Measurements from ENCODE around the gene C10orf71.

GRCh38 chr10:49364051-49364450 is 65.1 kb downstream of the C10orf71 start:
- TF ChIP-seq RAD21 (IDR thresholded peaks at IDR 0.05; ENCODE audit: low read depth) (no peak), CTCF (IDR thresholded peaks at IDR 0.05 in 2 of 3, conservative IDR thresholded peaks at IDR 0.05 in 1 of 3; ENCODE audit: borderline replicate concordance in 1 of 3, insufficient read depth in 1 of 3, low read depth in 2 of 3, low read length in 2 of 3) (no peak), REST (IDR thresholded peaks at IDR 0.05; ENCODE audit: low read depth) (no peak), MAX (IDR thresholded peaks at IDR 0.05) (no peak), POLR2A (IDR thresholded peaks at IDR 0.05; ENCODE audit: borderline replicate concordance, extremely low read depth, insufficient read depth, insufficient read length) (no peak)

Measured in HCT116 (cell line).